ENCODE results near the gene AKR7A3.
"Not testable (repeated sequence)": the region's sequence is repeated elsewhere in the genome, so short reads cannot be mapped to it uniquely, and the experiment has no call there.

AKR7A3 gene

GRCh38 chr1:19310720-19311502 is 22.3 kb upstream of the AKR7A3 start:
- Histone ChIP-seq H3K4me1 (peaks cover 45 to 57% (median 51%) of the 10 kb centered on the region in 10 experiments), H3K27ac (peak overlapping the region in 9 of 11 experiments; percentile 83 to 96 (median 90); a peak in 13 of 22 replicates), H4K20me1 (peaks cover 3 to 44% (median 27%) of the 10 kb centered on the region in 11 experiments; a peak in 15 of 22 replicates), H3K36me3 (peaks cover 27 to 37% (median 30%) of the 10 kb centered on the region in 11 experiments), H3K9ac (peak overlapping the region; percentile 83 to 96 (median 92)), H3K9me3 (replicated peaks in 1 of 11) (no peaks in the 10 kb centered on the region), H3K4me2 (peak overlapping the region; percentile 91 to 100 (median 99)), H3K27me3 (no peaks in the 10 kb centered on the region), H3K4me3 (peak overlapping the region; percentile 76 to 95 (median 88))
- no peak for TF ChIP-seq Cebpa-rat (IDR thresholded peaks at IDR 0.05)

GRCh38 chr1:19310061-19310460 is 21.5 kb upstream of the AKR7A3 start:
- no peak overlapping the region for H3K4me3 ChIP-seq
- H3K27ac ChIP-seq, result no peak overlapping the region
- H3K4me2 ChIP-seq, result peak overlapping the region in 9 of 11 experiments; percentile 95 to 100 (median 99); a peak in 10 of 22 replicates
- peaks cover 36 to 46% (median 38%) of the 10 kb centered on the region in 11 experiments for H3K36me3 ChIP-seq
- no peaks in the 10 kb centered on the region for H3K27me3 ChIP-seq
- H3K9ac ChIP-seq, result peak overlapping the region in 1 of 11 experiments; percentile 94; a peak in 1 of 22 replicates
- peaks cover 37 to 49% (median 42%) of the 10 kb centered on the region in 10 experiments for H3K4me1 ChIP-seq
- H4K20me1 ChIP-seq, result peaks cover 0 to 37% (median 20%) of the 10 kb centered on the region in 11 experiments; a peak in 13 of 22 replicates
- H3K9me3 ChIP-seq (replicated peaks in 1 of 11), result no peaks in the 10 kb centered on the region
- TF ChIP-seq Cebpa-rat (IDR thresholded peaks at IDR 0.05), result no peak

- Histone ChIP-seq H3K27me3 (no peaks in the 10 kb centered on the region), H3K4me3 (no peak overlapping the region), H3K36me3 (peaks cover 43 to 54% (median 46%) of the 10 kb centered on the region in 11 experiments), H3K9ac (no peak overlapping the region), H4K20me1 (peaks cover 0 to 29% (median 12%) of the 10 kb centered on the region in 11 experiments; a peak in 13 of 22 replicates), H3K9me3 (replicated peaks in 1 of 11) (no peaks in the 10 kb centered on the region), H3K27ac (no peak overlapping the region), H3K4me2 (no peak overlapping the region), H3K4me1 (peaks cover 29 to 41% (median 34%) of the 10 kb centered on the region in 10 experiments)
- no peak for TF ChIP-seq Cebpa-rat (IDR thresholded peaks at IDR 0.05)
Measured at GRCh38 chr1:19309123-19309813, 20.7 kb upstream of the AKR7A3 start.

- H3K9ac ChIP-seq, result no peak overlapping the region
- H3K4me2 ChIP-seq, result no peak overlapping the region
- no peaks in the 10 kb centered on the region for H3K9me3 ChIP-seq (replicated peaks in 1 of 11)
- peaks cover 0 to 22% (median 10%) of the 10 kb centered on the region in 11 experiments; a peak in 12 of 22 replicates for H4K20me1 ChIP-seq
- H3K4me3 ChIP-seq, result no peak overlapping the region
- H3K4me1 ChIP-seq, result peaks cover 21 to 33% (median 27%) of the 10 kb centered on the region in 10 experiments
- peaks cover 51 to 62% (median 54%) of the 10 kb centered on the region in 11 experiments for H3K36me3 ChIP-seq
- H3K27ac ChIP-seq, result no peak overlapping the region
- H3K27me3 ChIP-seq, result no peaks in the 10 kb centered on the region
- no peak for TF ChIP-seq Cebpa-rat (IDR thresholded peaks at IDR 0.05)
Measured at GRCh38 chr1:19308509-19308907, 19.9 kb upstream of the AKR7A3 start.

GRCh38 chr1:19307794-19308508 is 19.4 kb upstream of the AKR7A3 start:
- peaks cover 16 to 28% (median 21%) of the 10 kb centered on the region in 10 experiments for H3K4me1 ChIP-seq
- no peak overlapping the region for H3K4me3 ChIP-seq
- no peak overlapping the region for H3K9ac ChIP-seq

GRCh38 chr1:19306941-19307340 is 18.4 kb upstream of the AKR7A3 start:
- no peak overlapping the region for H3K4me2 ChIP-seq
- no peaks in the 10 kb centered on the region for H3K27me3 ChIP-seq
- no peak for TF ChIP-seq Cebpa-rat (IDR thresholded peaks at IDR 0.05)
- H3K36me3 ChIP-seq, result peaks cover 61 to 77% (median 68%) of the 10 kb centered on the region in 11 experiments
- H4K20me1 ChIP-seq, result peaks cover 0 to 17% (median 9%) of the 10 kb centered on the region in 11 experiments; a peak in 7 of 22 replicates
- peaks cover 13 to 20% (median 16%) of the 10 kb centered on the region in 10 experiments for H3K4me1 ChIP-seq
- H3K4me3 ChIP-seq, result no peak overlapping the region
- H3K9ac ChIP-seq, result no peak overlapping the region
- H3K27ac ChIP-seq, result no peak overlapping the region
- H3K9me3 ChIP-seq (replicated peaks in 1 of 11), result no peaks in the 10 kb centered on the region

More at GRCh38 chr1:19307794-19308508, 19.4 kb upstream of the AKR7A3 start:
- Histone ChIP-seq H3K36me3 (peaks cover 57 to 67% (median 59%) of the 10 kb centered on the region in 11 experiments), H4K20me1 (peaks cover 0 to 17% (median 10%) of the 10 kb centered on the region in 11 experiments; a peak in 8 of 22 replicates), H3K9me3 (replicated peaks in 1 of 11) (no peaks in the 10 kb centered on the region), H3K27me3 (no peaks in the 10 kb centered on the region), H3K27ac (no peak overlapping the region), H3K4me2 (no peak overlapping the region)
- TF ChIP-seq Cebpa-rat (IDR thresholded peaks at IDR 0.05), result no peak

GRCh38 chr1:19305880-19306279 is 17.3 kb upstream of the AKR7A3 start:
- H3K4me3 ChIP-seq, result no peak overlapping the region
- H3K27ac ChIP-seq, result no peak overlapping the region
- H3K36me3 ChIP-seq, result peaks cover 61 to 84% (median 75%) of the 10 kb centered on the region in 11 experiments
- no peak for TF ChIP-seq Cebpa-rat (IDR thresholded peaks at IDR 0.05)
- no peak overlapping the region for H3K4me2 ChIP-seq
- peaks cover 0 to 12% (median 4%) of the 10 kb centered on the region in 11 experiments; a peak in 7 of 22 replicates for H4K20me1 ChIP-seq
- no peaks in the 10 kb centered on the region for H3K9me3 ChIP-seq (replicated peaks in 1 of 11)
- H3K27me3 ChIP-seq, result no peaks in the 10 kb centered on the region
- no peak overlapping the region for H3K9ac ChIP-seq
- peaks cover 6 to 12% (median 9%) of the 10 kb centered on the region in 10 experiments for H3K4me1 ChIP-seq

- peaks cover 61 to 83% (median 75%) of the 10 kb centered on the region in 11 experiments for H3K36me3 ChIP-seq
Measured at GRCh38 chr1:19304081-19304480, 15.5 kb upstream of the AKR7A3 start.

More at GRCh38 chr1:19304081-19304480, 15.5 kb upstream of the AKR7A3 start:
- H4K20me1 ChIP-seq; H3K4me1 ChIP-seq; H3K9me3 ChIP-seq (replicated peaks in 1 of 11); H3K27me3 ChIP-seq; H3K4me2 ChIP-seq; H3K9ac ChIP-seq; H3K4me3 ChIP-seq; H3K27ac ChIP-seq: not testable (repeated sequence)

Measured in BLaER1 treated with 17β-estradiol and CSF1 and Interleukin-3, amounts not matched to agents 10 nM and 100 nM (cell line).